Cerebellar nuclear complex (tissue), 1 donor: ENCODE measurements around the gene IQCE.
"Not testable (repeated sequence)": the region's sequence is repeated elsewhere in the genome, so short reads cannot be mapped to it uniquely, and the experiment has no call there.

Experiments used
- DNase-seq, 2 experiments: peaks; one replicate each; lab custom pipeline; 2025; lab: John Stamatoyannopoulos, UW

Gene IQCE

DNA sequence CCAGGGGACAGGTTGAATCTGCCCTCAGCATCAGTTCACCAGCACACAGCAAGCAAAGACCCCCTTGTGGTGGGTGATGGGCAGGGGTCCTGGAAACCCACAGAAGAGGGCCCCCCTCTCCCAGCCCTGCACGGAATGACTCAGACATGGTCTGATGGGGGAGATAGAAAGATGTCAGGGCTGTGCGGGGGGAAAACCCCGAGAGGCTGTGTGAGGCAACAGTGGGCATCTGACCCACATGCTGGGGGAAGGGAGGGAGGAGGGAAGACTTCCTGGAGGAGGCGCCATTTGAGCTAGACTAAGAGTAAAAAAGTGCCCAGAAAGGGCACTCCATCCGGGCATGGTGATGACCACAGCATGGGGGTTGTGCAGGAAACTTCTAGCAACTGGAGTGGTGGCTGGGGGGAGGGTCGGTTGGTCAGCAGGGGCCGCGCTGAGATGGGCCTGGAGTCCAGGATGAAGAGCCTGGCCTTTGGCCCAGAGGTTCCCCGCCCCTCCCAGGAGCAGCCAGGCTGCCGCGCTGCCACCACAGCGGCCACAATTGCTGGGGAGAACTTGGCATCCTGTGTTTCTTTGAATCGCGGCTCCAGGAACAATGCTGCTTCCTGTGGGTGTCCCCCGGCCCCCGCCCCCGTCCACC is 36.7 kb upstream of the IQCE start:
- DNase-seq: no peak

DNA sequence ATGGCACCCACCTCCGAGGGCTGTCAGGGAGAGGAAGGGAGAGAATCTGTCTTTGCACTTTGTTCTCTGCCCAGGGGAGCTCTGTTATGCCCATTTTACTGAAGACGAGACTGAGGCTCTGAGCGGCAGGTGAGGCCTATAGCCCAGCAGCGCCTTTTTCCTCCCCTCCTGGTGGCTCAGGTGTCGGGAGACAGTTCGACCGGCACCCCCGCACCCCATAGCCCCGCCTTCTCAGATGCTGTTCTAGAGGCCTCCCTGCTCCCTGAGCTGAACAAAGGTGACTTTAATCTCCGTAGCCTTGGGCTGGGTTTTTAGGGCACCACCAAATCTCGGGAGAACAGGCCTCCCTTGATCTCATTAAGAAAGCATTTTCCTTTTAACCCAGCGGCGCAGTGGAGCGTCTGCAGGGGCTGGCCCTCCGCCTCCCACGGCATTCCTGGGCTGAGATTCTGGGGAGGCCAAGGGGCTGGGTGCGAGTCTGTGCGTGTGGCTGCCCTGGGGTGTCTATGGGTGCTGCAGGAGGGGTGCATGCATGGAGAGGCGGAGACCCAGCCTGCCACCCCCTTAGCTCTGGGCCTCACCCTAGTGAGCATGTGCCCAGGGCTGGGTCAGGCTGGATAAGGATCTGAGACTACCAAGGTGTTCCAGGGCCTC is 35.9 kb upstream of the IQCE start:
- no peak for DNase-seq

- no peak for DNase-seq
These were observed 35.3 kb upstream of the IQCE start for GRCh38 chr7:2523461-2523936.

DNA sequence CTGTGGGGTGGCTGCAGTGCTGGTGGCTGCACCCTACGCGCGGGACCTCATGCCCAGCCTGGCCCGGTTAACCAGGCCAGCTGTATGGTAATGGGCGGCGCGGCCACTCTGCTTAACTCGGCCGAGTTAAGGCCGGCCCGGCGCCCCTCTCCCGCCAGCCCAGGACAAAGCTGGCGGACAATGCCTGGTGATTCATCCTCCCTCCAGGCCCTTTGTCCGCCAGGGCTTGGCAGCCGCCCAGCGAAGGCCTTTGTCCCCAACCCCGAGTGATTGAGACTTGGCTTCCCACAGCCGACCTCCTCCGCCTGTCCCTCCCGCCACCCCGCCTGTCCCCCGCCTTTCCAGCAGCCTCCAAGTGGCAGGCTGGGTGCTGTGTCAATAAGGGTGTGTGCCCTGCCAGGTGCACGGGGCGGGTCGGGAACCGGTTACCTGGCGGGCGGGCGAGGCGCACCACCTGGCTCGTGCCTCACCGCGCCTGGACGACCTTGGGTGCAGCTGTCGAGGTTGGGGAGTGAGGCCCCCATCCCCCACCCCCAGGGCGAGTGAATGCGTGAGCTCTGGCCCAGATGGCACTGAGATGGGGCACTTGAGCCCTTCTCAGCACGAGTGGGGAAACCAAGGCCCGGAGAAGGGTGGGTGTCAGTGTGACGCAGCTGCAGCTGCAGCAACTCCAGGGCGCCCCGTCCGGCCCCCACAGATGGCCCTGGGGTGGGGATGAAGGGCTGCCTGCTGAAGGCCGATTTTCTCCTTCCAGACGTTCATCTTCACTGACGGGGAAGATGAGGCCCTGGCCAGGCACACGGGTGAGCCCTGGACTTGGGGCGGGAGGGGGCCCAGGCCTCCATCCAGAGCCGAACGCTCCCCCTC is 34.6 kb upstream of the IQCE start:
- no peak for DNase-seq

DNA sequence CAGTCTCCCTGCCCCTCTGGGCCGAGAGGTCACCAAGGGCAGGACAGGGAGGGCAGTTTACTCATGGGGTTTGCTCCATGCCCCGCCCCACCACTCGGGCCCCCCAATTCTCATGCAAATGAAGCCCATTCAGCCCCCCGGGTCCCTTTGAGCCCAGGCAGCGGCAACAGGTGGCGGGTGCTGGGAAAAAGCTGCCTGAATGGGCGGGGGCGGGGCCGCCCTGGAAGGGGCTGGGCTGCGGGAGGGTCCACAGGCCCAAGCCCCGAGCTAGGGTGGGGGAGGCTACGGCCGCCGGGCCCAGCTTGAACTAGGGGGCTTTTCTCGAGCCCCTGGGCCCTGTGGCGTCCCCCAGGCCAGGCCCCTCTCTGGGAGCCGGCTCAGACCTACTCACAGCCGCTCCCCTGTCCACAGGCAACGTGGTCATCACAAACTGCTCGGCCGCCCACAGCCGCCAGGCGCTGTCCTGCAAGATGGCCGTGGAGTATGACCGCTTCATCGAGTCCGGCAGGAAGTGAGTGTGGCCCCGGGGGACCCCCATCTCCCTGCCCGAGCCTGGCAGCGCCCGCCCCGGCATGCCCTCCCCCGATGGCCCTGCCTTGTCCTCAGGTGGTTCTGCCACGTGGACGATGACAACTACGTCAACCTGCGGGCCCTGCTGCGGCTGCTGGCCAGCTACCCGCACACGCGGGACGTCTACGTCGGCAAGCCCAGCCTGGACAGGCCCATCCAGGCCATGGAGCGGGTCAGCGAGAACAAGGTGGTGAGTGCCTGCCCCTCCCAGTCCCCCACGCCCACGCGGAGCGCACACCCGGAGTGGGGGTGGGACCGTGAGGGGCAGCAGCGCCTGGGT is 33.7 kb upstream of the IQCE start:
- no peak for DNase-seq

DNA sequence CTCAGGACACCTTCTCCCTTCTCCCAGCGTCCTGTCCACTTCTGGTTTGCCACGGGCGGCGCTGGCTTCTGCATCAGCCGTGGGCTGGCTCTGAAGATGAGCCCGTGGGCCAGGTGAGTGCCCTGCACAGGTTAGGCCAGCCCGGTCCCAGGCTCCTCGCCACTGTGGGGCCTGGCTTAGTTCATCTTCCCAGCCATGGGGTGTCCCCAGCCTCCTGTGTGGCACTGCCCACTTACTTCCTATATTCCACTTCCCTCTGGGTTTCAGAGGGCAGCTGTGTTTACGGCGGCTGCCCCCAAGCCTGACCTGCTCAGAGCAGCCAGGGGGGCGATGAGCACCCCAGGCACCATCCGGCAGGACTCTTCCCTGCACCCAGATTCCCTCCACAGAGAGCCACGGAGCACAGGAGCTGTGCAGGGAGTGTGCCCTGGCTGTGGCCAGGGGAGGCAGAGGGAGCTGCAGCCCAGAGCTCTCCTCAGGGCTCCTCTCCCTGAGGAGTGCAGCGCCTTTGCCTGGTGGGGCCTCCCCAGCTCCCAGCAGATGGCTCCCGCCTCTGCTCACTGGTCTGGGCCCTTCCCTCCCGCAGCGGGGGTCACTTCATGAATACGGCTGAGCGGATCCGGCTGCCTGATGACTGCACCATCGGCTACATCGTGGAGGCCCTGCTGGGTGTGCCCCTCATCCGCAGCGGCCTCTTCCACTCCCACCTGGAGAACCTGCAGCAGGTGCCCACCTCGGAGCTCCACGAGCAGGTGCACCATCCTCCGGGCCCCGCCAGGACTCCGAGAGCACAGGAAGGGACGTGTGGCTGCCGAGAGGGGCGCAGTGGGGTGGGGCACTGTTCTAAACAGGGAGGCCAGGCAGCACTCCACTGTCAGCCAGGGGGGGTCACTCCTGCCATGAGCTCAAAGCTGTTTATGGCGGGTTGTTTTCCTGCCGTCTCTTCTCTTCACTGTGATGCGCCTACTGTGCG is 32.8 kb upstream of the IQCE start:
- no peak for DNase-seq

DNA sequence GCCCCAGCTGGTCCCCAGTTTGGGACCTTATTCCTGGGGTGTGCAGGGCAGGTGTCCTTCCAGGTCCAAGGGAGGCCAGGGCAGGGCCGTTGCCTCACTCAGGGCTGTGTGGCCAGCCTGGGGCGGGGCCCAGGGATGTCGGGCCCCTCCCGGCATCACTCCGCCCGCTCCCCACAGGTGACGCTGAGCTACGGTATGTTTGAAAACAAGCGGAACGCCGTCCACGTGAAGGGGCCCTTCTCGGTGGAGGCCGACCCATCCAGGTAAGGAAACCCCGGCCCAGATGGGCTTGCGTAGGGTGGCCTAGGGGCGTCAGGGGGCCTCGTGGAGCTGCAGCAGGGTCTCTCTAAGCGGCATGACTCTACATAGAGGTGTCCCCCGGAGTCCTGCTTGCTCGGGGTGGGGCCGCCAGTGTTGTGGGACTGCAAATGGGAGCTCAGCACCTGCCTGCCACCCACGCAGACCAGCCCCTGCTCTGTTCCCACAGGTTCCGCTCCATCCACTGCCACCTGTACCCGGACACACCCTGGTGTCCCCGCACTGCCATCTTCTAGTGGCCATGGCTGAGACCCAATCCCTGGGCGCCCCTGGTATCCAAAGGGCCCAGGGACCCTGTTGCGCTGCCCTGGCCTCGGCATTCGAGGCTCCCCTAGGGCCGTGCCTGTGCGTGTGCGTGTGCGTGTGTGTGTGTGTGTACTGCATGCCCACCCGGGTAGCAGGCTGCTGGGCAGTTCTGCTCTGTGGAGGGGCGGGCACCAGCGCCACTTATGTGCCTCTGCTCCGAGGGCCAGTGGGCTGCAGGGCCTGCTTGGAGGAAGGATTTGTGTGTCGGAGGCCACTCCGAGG is 31.9 kb upstream of the IQCE start:
- DNase-seq: no peak

DNA sequence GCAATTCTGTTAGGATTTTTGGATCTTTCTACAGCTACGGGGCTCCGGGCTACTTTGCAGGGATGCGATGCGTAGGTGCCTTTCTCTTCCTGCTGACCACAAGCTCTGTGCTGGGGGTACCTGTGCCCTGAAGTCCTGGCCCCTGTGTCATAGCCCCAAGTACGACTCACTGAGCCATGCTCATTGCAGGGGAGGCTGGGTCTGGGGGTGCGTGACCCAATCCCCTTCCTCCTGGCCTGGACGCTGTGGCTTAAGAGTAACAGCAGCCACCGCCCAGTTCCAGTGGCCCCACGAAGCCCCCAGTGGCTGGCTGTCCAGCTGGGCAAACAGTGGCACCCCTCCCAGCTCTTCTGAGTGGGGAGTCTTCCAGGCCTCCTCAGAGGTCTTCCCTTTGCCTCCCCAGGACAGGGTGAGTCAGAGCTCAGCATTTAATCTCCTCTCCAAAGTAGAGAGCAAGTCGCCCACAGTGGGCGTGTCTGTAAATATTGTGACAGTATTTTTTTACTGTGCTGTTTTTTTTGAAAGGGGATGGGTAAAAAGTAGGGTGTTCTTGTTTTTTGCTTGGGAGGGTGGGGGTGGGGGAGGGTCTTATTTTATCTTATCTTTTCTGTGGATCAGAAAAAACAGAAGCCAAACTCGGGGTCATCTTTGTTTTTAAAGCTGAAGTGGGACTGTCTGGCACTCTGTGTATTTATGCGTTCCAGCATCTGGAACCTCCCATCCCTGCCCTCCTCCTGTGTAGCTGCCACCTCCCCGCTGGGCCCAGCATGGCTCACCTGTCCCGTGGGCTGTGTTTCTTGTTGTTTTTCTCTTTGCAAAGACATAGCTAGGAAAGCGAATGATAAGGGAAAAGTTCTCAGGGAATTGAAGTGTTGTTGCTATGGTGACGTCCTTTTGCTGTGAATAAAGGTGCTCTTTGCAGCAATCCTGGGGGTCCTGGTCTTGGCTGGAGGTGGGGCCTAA is 31.0 kb upstream of the IQCE start:
- DNase-seq: no peak

DNA sequence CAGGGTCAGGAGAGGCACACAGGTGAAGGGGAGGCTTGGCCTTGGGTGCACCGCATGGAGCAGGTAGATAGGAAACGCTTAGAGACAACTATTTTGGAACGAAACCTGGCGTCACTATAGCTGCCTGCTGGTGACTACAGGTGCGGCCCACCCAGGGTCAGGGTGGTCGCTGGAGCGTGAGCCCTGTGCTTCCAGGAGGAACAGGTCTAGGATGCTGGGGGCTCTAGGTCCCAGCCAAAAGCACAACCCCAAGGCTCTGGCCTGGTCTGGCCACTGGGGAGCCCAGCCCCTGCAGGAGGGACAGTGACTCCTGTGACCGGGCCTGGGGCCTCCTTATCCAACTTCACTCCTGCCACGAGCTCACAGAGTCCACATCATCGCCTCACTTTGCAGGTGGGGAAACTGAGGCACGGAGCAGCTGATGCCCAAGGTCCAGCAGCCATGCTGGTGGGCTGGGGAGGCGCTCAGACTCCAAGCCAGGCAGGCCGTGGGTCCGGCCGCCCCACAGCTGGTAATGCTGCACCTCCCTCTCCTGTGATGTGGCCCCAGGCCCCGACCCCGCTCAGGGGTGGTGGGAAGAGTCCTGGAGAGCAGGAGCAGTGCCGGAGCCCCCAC is 30.2 kb upstream of the IQCE start:
- DNase-seq: no peak

GRCh38 chr7:2529161-2530070 is 29.4 kb upstream of the IQCE start:
- DNase-seq: no peak

- no peak for DNase-seq
These were observed 28.4 kb upstream of the IQCE start for GRCh38 chr7:2530071-2530987.

DNA sequence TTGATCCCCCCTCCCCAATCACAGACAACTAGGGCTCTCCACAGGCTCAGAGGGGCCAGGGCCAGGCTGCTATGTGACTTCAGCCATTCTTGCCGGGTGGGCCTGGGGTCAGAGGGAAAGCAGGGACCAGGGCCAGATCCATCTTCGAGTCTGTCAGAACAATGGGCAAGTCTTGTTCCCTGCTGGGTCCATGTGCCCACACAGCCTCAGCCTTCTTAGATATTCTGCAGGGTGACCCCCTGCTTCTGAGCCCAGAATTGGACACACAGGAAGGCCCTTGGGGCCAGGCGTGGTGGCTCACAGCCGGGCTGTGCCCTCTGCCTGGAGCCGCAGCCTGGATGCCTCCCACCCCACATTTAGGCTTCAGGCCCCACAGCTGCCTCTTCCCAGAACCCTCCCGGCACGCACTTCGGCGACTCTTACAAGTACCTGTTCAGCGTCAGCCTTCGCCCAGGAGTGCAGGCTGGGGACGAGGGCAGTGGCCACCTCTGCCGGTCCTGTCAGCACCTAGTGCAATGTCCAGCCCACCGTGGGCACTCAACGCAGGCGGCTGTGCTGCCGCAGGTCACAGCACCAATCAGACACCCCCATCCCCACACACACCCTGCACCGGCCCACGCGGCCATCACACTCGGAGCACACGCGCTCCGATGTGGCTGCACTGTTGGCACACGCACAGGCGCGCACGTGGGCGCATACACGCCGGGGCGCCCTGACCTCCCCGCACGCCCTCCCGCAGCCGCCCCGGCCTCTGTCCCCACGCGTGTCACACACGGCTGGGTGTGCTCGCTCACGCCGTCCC is 27.6 kb upstream of the IQCE start:
- not testable (repeated sequence) for DNase-seq

- DNase-seq: not testable (repeated sequence)
These were observed 27.0 kb upstream of the IQCE start for GRCh38 chr7:2531796-2532110.

DNA sequence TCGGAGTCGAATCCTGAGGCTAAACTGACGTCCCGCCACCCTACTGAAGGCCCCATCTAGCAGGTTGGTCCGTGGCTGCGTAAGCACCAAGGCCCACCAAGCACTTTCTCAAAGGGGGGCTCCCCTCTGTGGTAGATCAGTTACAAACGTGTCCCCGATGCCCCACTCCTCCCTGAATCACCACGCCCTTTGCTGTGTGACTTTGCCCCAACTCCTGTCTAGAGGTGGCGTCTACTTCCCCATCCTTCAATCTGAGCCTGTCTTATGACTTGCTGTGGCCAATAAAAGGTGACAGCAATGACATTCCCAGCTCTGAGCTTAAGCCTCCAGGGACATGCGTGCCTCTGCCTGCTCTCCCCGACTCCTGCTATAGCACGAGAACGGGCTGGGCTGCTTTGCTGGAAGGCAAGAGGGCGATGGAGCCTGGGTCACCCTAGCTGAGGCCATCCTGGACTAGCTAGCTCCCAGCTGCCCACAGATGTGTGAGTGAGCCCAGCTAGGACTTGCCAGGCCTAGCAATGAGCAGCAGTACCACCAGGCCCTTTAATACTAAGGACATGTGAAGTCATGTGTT is 26.5 kb upstream of the IQCE start:
- not testable (repeated sequence) for DNase-seq

GRCh38 chr7:2532816-2533215 is 26.0 kb upstream of the IQCE start:
- not testable (repeated sequence) for DNase-seq
